Ovary (tissue), 3 donors: Measurements from ENCODE around the gene GLP1R.

Experiments used
- CTCF ChIP-seq, 3 donors: fragments of 450-650 bp in 2 of 3; fragments of 200-600 bp in 1 of 3; IDR thresholded peaks; one replicate each; pipeline versions ENCODE4 v1.5.1 to v1.8.0; 2016 to 2022; ENCODE audit warnings: antibody characterized with exemption in 3 of 3, mild to moderate bottlenecking in 1 of 3
- POLR2A ChIP-seq: fragments of 450-650 bp; IDR thresholded peaks from one replicate; pipeline ENCODE4 v1.6.1; 2017; ENCODE audit warnings: antibody characterized with exemption, mild to moderate bottlenecking, moderate library complexity
- donor health status: DM: no; HTN: no; CAD: no.

DNA sequence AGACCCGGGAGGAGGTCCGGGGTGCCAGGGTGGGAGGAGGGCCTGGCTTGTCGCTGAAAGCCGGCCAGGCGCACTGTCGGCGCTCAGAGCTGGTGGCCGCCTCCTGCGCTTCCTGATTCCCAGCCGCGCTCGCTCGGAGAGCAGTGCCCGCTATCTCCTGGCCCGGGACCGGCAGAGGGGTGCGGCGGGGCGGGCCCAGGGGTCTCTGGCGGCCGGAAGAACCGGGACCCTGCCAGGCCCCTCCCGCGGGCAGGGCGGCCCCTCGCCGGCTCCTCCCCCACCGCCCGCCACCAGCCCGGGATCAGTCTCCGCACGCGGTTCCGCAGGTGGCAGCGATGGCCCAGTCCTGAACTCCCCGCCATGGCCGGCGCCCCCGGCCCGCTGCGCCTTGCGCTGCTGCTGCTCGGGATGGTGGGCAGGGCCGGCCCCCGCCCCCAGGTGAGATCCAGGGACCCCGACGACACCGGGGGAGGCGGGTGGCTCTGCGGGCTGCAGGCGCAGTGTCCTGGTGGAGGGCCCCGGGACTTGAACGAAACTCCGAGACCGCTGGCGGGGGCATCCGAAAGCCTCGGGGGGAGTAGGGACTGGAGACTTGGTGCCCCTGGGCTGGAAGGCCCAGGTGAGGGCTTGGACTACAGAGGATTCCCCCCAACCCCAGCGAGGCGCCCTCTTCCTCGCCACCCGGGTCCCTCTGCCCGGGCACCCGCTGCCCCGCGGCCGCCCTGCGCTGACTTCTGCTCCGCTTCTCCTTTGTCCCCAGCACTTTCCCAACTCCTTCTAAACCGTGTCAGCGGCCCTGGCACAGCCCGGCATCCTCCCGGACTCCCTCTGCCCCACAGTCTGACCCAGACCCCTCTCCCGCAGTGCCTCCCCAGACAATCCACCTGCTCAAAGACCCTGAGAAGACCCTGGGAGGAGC lies at the start of gene GLP1R:
- TF ChIP-seq CTCF (IDR thresholded peaks at IDR 0.05) (no peak), POLR2A (no peak)
